ENCODE results near the gene IFITM5.

GRCh38 chr11:253886-254270, 45.4 kb downstream of the IFITM5 start:
- no peak for TF ChIP-seq SUZ12 (IDR thresholded peaks at IDR 0.05)
- no peak for TF ChIP-seq L3MBTL2 (conservative IDR thresholded peaks at IDR 0.05)
- TF ChIP-seq ELF4 (IDR thresholded peaks at IDR 0.05): no peak
- no peak for TF ChIP-seq FOXM1 (IDR thresholded peaks at IDR 0.05; ENCODE audit: borderline replicate concordance)
- no peak for TF ChIP-seq TARDBP (IDR thresholded peaks at IDR 0.05)
- no peak for TF ChIP-seq HDGF (IDR thresholded peaks at IDR 0.05; ENCODE audit: borderline replicate concordance)
- TF ChIP-seq BHLHE40 (IDR thresholded peaks at IDR 0.05; ENCODE audit: borderline replicate concordance): no peak
- no peak for TF ChIP-seq SP1 (IDR thresholded peaks at IDR 0.05)
- TF ChIP-seq, protein P1, sequence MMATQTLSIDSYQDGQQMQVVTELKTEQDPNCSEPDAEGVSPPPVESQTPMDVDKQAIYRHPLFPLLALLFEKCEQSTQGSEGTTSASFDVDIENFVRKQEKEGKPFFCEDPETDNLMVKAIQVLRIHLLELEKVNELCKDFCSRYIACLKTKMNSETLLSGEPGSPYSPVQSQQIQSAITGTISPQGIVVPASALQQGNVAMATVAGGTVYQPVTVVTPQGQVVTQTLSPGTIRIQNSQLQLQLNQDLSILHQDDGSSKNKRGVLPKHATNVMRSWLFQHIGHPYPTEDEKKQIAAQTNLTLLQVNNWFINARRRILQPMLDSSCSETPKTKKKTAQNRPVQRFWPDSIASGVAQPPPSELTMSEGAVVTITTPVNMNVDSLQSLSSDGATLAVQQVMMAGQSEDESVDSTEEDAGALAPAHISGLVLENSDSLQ (IDR thresholded peaks at IDR 0.05): no peak
- no peak for TF ChIP-seq FOXA1 (IDR thresholded peaks at IDR 0.05)
- TF ChIP-seq LEF1 (IDR thresholded peaks at IDR 0.05; ENCODE audit: borderline replicate concordance): no peak

Data from HEK293T (cell line).